T1000 (cell line): ENCODE data around the gene TCEAL7.

Experiments
- DNase-seq: peaks from one replicate; lab custom pipeline; 2025; ENCODE audit warnings: mixed read lengths; lab: John Stamatoyannopoulos, UW

The TCEAL7 gene

DNA sequence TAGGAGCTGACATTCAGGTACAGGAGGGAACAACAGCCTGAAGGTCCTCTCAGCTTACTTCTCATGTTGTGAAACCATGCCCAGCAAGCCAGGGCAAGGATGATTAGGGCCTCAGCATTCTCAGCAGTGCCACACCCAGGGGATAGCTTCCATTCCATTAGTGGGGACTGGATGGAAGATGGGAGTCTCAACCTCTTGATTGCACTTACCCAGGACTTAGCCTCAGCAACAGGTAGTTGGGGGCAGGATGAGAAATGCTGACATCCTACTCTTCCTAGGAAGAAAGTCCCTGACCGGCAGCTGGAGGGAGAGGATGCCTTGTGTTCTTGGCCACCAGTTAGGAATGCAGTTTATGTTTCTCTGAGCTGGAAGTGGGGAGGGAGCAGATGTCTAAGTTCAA, 37.5 kb downstream of the TCEAL7 start:
- DNase-seq, result no peak

DNA sequence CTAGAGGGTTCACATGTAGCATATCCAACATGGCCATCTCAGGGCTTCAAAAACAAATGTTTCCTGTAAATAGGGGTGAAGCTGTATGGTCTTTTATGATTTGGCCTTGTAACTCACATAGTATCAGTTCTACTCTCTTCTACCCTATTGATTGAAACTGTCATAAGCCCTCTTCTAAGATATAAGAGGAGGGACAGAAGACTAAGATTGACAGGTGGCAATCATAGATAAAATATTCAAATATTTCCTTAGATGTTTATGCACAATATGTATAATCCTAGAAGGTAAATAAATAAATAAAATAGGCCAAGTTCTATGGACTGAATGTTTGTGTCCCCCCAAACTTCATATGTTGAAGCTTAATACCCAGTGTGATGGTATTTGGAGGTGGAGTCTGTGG, 39.4 kb downstream of the TCEAL7 start:
- DNase-seq, result no peak

DNA sequence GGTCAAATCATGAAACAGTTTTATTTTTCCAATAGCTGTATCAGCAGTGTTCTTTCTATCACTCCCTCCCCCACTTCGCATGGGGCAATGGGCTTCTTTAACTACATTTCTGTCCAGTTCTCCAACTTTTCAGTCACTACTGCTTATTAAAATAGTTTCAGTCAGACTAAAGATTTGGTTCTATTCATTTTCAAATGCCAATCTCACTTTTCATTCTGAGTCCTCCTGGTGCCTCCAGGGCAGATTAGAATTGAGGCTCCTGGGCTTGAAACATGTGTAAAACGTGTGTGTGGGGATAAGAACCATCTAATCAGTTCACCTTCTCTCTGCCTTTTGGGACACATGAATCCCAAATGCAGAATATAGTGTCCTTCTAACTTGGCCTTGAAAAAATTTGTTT, 42.8 kb downstream of the TCEAL7 start:
- no peak for DNase-seq

DNA sequence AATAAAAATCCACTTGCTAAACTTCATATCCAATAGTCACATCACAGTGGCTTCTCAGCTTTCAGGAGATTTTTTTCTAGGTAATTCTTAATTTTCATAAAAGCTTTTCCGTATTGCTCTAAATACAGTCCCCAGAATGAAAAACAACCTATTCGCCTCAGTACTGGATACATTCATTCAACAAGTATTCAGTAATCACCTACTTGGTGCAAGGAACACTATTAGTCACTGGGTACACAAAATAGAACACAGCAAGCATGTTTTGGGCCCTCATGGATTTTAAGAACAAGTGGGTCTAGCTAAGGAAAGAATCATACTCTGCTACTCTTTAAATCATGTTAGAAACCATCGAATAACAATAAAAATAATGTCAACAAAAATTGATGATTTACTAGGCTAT, 43.5 kb downstream of the TCEAL7 start:
- DNase-seq, result no peak

DNA sequence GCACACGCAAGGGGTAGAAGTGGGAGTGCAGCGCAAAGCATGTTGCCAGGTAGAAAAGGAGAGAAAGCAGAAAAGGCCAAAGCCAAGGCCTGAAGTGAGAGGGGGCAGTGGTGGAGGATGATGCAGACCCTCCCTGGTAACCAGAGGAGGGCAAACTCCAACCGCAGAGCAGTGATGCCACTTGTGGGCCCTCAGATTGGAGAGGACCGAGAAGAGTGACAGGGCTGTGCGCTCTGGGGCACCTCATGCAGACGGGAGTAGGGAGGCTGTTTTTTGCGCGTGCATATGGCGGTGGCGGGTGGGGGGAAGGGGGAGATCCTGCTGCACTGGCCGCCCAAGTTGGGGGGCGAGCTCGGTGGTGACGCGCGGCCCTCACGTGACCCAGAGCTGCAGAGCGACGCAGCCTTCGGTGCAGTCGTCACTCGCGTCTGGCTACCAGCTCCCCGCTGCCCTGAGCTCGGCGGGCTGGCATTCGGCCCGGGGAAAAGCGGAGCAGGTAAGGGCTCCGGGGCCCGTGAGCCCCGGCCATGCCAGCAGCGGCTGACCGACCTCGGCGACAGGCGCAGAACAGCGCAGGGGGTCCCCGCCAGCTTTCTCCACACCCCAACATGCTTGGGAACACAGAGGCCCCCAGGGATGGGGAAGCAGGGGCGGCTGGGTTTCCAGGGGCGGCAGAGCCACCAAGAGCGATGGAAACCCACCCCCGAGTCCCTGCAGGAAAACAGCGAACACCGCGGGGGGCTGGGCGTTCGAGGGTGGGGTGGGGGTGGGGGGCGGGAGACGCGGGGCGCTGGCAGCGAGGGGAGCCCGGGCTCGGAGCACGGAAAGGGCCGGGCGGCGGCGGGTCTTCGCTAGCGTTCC, 46.3 kb downstream of the TCEAL7 start, which contains the start of gene BEX3:
Gene BEX3 (plus strand): TSS at position 421 of the 861 bp plus-strand sequence. CDS start 984 bp downstream, outside the sequence.
- DNase-seq, result no peak

DNA sequence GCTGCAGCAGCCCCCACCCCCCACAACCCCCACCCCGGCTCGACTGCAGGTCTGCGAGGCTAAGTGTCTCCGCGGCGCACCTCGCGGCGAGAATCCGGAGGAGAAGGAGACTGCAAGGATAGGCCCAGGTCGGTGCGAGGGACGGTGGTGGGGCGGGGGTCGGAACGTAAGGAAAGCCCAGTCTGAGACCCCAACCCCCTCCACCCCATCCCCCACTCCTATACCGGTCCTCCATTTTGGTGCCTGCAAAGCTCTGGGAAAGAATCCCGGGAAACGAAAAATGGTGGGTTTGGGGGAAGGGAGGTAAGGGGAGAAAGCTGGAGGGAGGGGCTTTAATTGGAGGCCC, 46.9 kb downstream of the TCEAL7 start:
- DNase-seq, result no peak

DNA sequence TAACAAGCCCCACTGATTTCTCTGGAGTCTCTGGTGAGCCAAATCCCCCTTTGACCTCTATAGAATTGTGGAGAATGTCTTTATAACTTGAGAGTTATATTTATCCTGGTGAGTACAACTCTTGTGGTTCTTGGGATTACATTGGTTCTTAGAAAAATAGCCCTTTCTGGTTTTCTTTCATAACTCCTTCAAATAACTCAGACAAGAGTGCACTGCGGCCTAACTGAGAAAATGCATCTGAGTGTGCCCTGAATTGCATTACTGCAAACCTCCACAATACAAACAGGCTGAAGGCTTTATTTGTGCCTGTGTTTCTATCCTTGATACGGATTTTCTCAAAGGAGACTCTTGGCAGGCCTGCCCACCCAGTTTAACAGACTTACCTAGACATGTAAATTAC, 49.0 kb downstream of the TCEAL7 start:
- DNase-seq, result no peak
